ENCODE measurements around the gene CCDC6.

DNA sequence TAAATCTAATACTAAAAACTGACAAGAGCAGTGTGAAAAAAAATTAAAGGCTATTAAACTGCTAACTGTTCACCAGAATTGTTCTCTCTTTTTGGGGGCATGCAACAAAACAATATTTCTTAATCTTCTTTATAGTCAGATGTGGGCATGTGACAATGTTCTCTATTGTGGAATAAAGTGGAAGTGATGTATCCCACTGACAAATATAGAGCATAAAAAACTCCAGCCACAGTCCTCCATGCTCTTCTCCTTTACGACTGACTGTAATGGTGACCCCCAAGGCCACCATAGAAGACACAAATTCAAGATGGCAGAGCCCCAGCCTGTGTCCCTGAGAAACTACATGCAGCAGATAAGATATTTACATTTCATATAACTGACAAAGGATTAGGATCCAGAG lies 11.6 kb upstream of the CCDC6 start:
- TF ChIP-seq CTCF (conservative IDR thresholded peaks at IDR 0.05; ENCODE audit: low read depth, low read length) (no peak), RAD21 (IDR thresholded peaks at IDR 0.05; ENCODE audit: low read length) (no peak), SMC3 (IDR thresholded peaks at IDR 0.05; ENCODE audit: low read depth, low read length) (no peak), BHLHE40 (IDR thresholded peaks at IDR 0.05; ENCODE audit: low read depth, low read length) (no peak), POLR2A (IDR thresholded peaks at IDR 0.05; ENCODE audit: low read depth, low read length) (no peak)

Measured in IMR-90 (cell line).